ENCODE data around the gene TMEM178B. TPM values are rescaled to one million over a fixed set of nuclear protein-coding genes. Genes with fewer than 3 reads are reported as not detected.

TMEM178B gene
- total and polyA plus RNA-seq, 2 of the 4 experiments (the other 2 are of a cell fraction) = under 0.01 to 0.05 TPM

GRCh38 chr7:141295367-141295895 lies 221.6 kb downstream of the TMEM178B start:
- H3K4me3 ChIP-seq (ENCODE audit: insufficient read depth, low read depth, low read length) = no peak overlapping the region
- H4K8ac ChIP-seq (ENCODE audit: low read depth in 2 of 2, low read length in 2 of 2) = no peak overlapping the region
- no peak overlapping the region for H3K18ac ChIP-seq (ENCODE audit: low read depth, low read length)
- no peak overlapping the region for H3K4me2 ChIP-seq (ENCODE audit: low read depth, low read length)
- DNase-seq (no peak), ATAC-seq (ENCODE audit: low read depth) (no peak)
- dilution Hi-C loops (cut with HindIII; ENCODE audit: low sequenced_read_pairs, unreplicated experiment) (no loop called here), intact Hi-C loops (cut with micrococcal nuclease) (no loop called here), in situ Hi-C loops (cut with MboI; ENCODE audit: low sequenced_read_pairs) (no loop called here)
- no peaks in the 10 kb centered on the region for H3K27me3 ChIP-seq (ENCODE audit: control insufficient read depth, insufficient read depth, low read length)
- no CpG with 5 or more reads among the region's 2 CpGs for WGBS, 2 experiments (ENCODE audit: extremely low coverage in 2 of 2, insufficient read length in 1 of 2)
- no peak overlapping the region for H3K23ac ChIP-seq (ENCODE audit: low read depth, low read length)
- no peak overlapping the region for H2AK9ac ChIP-seq (replicated peaks; ENCODE audit: low read depth, low read length, poor library complexity)
- no peak overlapping the region for H4K5ac ChIP-seq (ENCODE audit: low read depth, low read length)
- no peak overlapping the region for H2AFZ ChIP-seq (replicated peaks; ENCODE audit: low read length, poor library complexity)
- no peak overlapping the region for H3K9ac ChIP-seq (ENCODE audit: low read depth, low read length)
- H2BK15ac ChIP-seq (ENCODE audit: low read depth, low read length) = no peak overlapping the region
- no peak for TF ChIP-seq RFX5 (IDR thresholded peaks at IDR 0.05; ENCODE audit: low read depth, low read length)
- TF ChIP-seq RCOR1 (IDR thresholded peaks at IDR 0.05; ENCODE audit: insufficient replicate concordance, low read length) = no peak
- no peak for TF ChIP-seq FOS (IDR thresholded peaks at IDR 0.05; ENCODE audit: low read depth, low read length)
- TF ChIP-seq, protein P1, sequence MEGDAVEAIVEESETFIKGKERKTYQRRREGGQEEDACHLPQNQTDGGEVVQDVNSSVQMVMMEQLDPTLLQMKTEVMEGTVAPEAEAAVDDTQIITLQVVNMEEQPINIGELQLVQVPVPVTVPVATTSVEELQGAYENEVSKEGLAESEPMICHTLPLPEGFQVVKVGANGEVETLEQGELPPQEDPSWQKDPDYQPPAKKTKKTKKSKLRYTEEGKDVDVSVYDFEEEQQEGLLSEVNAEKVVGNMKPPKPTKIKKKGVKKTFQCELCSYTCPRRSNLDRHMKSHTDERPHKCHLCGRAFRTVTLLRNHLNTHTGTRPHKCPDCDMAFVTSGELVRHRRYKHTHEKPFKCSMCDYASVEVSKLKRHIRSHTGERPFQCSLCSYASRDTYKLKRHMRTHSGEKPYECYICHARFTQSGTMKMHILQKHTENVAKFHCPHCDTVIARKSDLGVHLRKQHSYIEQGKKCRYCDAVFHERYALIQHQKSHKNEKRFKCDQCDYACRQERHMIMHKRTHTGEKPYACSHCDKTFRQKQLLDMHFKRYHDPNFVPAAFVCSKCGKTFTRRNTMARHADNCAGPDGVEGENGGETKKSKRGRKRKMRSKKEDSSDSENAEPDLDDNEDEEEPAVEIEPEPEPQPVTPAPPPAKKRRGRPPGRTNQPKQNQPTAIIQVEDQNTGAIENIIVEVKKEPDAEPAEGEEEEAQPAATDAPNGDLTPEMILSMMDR (conservative IDR thresholded peaks at IDR 0.05; ENCODE audit: low read depth, low read length) = no peak
- TF ChIP-seq SMC3 (IDR thresholded peaks at IDR 0.05; ENCODE audit: low read depth, low read length) = no peak
- no peak for TF ChIP-seq USF2 (IDR thresholded peaks at IDR 0.05; ENCODE audit: low read depth, low read length)
- TF ChIP-seq, protein P2, sequence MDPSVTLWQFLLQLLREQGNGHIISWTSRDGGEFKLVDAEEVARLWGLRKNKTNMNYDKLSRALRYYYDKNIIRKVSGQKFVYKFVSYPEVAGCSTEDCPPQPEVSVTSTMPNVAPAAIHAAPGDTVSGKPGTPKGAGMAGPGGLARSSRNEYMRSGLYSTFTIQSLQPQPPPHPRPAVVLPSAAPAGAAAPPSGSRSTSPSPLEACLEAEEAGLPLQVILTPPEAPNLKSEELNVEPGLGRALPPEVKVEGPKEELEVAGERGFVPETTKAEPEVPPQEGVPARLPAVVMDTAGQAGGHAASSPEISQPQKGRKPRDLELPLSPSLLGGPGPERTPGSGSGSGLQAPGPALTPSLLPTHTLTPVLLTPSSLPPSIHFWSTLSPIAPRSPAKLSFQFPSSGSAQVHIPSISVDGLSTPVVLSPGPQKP (IDR thresholded peaks at IDR 0.05; ENCODE audit: borderline replicate concordance, low read depth, low read length) = no peak
- TF ChIP-seq CHD1 (IDR thresholded peaks at IDR 0.05; ENCODE audit: low read depth, low read length) = no peak
- TF ChIP-seq RAD21 (IDR thresholded peaks at IDR 0.05; ENCODE audit: low read length) = no peak
- TF ChIP-seq BHLHE40 (IDR thresholded peaks at IDR 0.05; ENCODE audit: low read depth, low read length) = no peak
- no peak for TF ChIP-seq MXI1 (IDR thresholded peaks at IDR 0.05; ENCODE audit: borderline replicate concordance, low read depth, low read length)
- no peak for TF ChIP-seq MAZ (IDR thresholded peaks at IDR 0.05; ENCODE audit: borderline replicate concordance, low read depth, low read length)
- TF ChIP-seq MAFK (IDR thresholded peaks at IDR 0.05; ENCODE audit: low read depth, low read length) = no peak
- no peak for TF ChIP-seq CEBPB (IDR thresholded peaks at IDR 0.05; ENCODE audit: low read depth, low read length)
- no peak for TF ChIP-seq POLR2A (IDR thresholded peaks at IDR 0.05; ENCODE audit: low read depth, low read length)
- no peak for TF ChIP-seq NFE2L2 (IDR thresholded peaks at IDR 0.05; ENCODE audit: low read depth, low read length)
- ChIA-PET CTCF (no interaction called here), POLR2A (ENCODE audit: unreplicated experiment) (no interaction called here)
- no peak overlapping the region for H2BK5ac ChIP-seq (ENCODE audit: low read depth, low read length, poor library complexity, severe bottlenecking)
- H3K56ac ChIP-seq (ENCODE audit: extremely low read depth, insufficient read depth, low read length) = no peak overlapping the region
- no peaks in the 10 kb centered on the region for H4K20me1 ChIP-seq (ENCODE audit: insufficient read depth, low read length)
- no peak overlapping the region for H2BK120ac ChIP-seq (ENCODE audit: low read depth, low read length)
- no TSS peak for BruUV-seq (replicated peaks)
- no peak overlapping the region for H2BK20ac ChIP-seq (ENCODE audit: low read depth, low read length)
- H3K27ac ChIP-seq (ENCODE audit: insufficient read depth, low read length) = no peak overlapping the region
- peaks cover 14% of the 10 kb centered on the region for H3K9me3 ChIP-seq (ENCODE audit: control insufficient read depth, insufficient read depth, low read length)
- no peak overlapping the region for H4K91ac ChIP-seq (ENCODE audit: insufficient read depth, low read depth, low read length)
- no peak overlapping the region for H3K14ac ChIP-seq (replicated peaks; ENCODE audit: low read depth, low read length)
- H3K9me1 ChIP-seq (ENCODE audit: insufficient read depth, low read length) = no peaks in the 10 kb centered on the region
- no peaks in the 10 kb centered on the region for H3K36me3 ChIP-seq (ENCODE audit: control insufficient read depth, insufficient read depth, low read length)
- H3K79me1 ChIP-seq (ENCODE audit: low read depth in 1 of 2, low read length in 2 of 2) = peaks cover 0 to 2% of the 10 kb centered on the region in 2 experiments; a peak in 1 of 4 replicates
- no peak overlapping the region for H2AK5ac ChIP-seq (ENCODE audit: low read depth, low read length)
- no peak overlapping the region for H3K4ac ChIP-seq (ENCODE audit: low read depth, low read length)
- no peaks in the 10 kb centered on the region for H3K4me1 ChIP-seq (ENCODE audit: control insufficient read depth, insufficient read depth, low read length)

Measured in IMR-90 (cell line).